Tibial nerve (tissue), 4 donors: ENCODE data around the gene RXYLT1. TPM values are rescaled to one million over a fixed set of nuclear protein-coding genes. Genes with fewer than 3 reads are reported as not detected.
"Not testable (repeated sequence)": the region's sequence is repeated elsewhere in the genome, so short reads cannot be mapped to it uniquely, and the experiment has no call there.

Source experiments
- DNase-seq, 2 donors: peaks; one replicate each; pipeline ENCODE4 v3.0.0-alpha.2; 2019; ENCODE audit warnings: low spot score in 2 of 2
- H3K27ac ChIP-seq, 4 donors: fragments of 200-600 bp; sonication (generic) in 3 of 4; one replicate each; pipeline ENCODE4 v1.5.1; 2017 to 2019; ENCODE audit warnings: mild to moderate bottlenecking in 1 of 4
- H3K27me3 ChIP-seq, 2 donors: fragments of 200-600 bp; sonication (generic) in 1 of 2; one replicate each; pipeline versions ENCODE4 v1.5.1 to v1.6.0; 2017 to 2019
- H3K36me3 ChIP-seq, 3 donors: fragments of 200-600 bp; sonication (generic); one replicate each; pipeline ENCODE4 v1.5.1; 2018 to 2019
- H3K4me1 ChIP-seq, 4 donors: fragments of 200-600 bp; sonication (generic) in 3 of 4; one replicate each; pipeline ENCODE4 v1.5.1; 2017 to 2019
- H3K4me3 ChIP-seq, 4 donors: fragments of 200-600 bp; sonication (generic) in 3 of 4; one replicate each; pipeline ENCODE4 v1.5.1; 2017 to 2019; ENCODE audit warnings: mild to moderate bottlenecking in 1 of 4, moderate library complexity in 1 of 4
- H3K9me3 ChIP-seq, 4 donors: fragments of 200-600 bp; sonication (generic) in 3 of 4; one replicate each; pipeline ENCODE4 v1.5.1; 2017 to 2019
- EP300 ChIP-seq, 2 donors: sonication (generic); formaldehyde crosslinking; IDR thresholded peaks; one replicate each; pipeline ENCODE4 v1.6.1; 2017; ENCODE audit warnings: antibody characterized with exemption in 2 of 2, mild to moderate bottlenecking in 1 of 2
- POLR2A ChIP-seq, 2 donors: fragments of 450-650 bp; IDR thresholded peaks; one replicate each; pipeline ENCODE4 v1.6.1; 2017; ENCODE audit warnings: antibody characterized with exemption in 2 of 2, mild to moderate bottlenecking in 2 of 2, moderate library complexity in 2 of 2
- WGBS, 2 donors: methylation state at CpG; one replicate each; pipeline ENCODE4 v1.1.5; 2018; 5-methylcytosine and 5-hydroxymethylcytosine counted together
- total RNA-seq, 4 donors: library from RNA; depleted of rRNA; stranded (reverse); fragments of >200 nt; gene quantifications; one replicate each; pipeline ENCODE4 v1.1.0, GENCODE V29; 2016
- TF ChIP-seq, protein P1 (sequence below), 5 experiments: fragments of 200-600 bp in 3 of 5; fragments of 450-650 bp in 2 of 5; sonication (generic) in 3 of 5; IDR thresholded peaks; one replicate each; pipeline ENCODE4 v1.5.1; 2016 to 2019; ENCODE audit warnings: antibody characterized with exemption in 5 of 5, mild to moderate bottlenecking in 3 of 5, moderate library complexity in 2 of 5

RXYLT1 gene
- total RNA-seq = 10 to 100 TPM; 14.4 to 24.9 (median 18.1) TPM

- H3K4me1 ChIP-seq = peaks cover 0 to 21% (median 3%) of the 10 kb centered on the region in 4 donors
- TF ChIP-seq, protein P1, sequence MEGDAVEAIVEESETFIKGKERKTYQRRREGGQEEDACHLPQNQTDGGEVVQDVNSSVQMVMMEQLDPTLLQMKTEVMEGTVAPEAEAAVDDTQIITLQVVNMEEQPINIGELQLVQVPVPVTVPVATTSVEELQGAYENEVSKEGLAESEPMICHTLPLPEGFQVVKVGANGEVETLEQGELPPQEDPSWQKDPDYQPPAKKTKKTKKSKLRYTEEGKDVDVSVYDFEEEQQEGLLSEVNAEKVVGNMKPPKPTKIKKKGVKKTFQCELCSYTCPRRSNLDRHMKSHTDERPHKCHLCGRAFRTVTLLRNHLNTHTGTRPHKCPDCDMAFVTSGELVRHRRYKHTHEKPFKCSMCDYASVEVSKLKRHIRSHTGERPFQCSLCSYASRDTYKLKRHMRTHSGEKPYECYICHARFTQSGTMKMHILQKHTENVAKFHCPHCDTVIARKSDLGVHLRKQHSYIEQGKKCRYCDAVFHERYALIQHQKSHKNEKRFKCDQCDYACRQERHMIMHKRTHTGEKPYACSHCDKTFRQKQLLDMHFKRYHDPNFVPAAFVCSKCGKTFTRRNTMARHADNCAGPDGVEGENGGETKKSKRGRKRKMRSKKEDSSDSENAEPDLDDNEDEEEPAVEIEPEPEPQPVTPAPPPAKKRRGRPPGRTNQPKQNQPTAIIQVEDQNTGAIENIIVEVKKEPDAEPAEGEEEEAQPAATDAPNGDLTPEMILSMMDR (IDR thresholded peaks at IDR 0.05) = peak in 2 of 5 experiments; percentile 13 to 43
- TF ChIP-seq POLR2A (IDR thresholded peaks at IDR 0.05) = peak; percentile 31 to 76
- TF ChIP-seq EP300 (IDR thresholded peaks at IDR 0.05) = peak in 1 of 2 donors; percentile 85
- peaks cover 0 to 24% (median 0%) of the 10 kb centered on the region in 3 donors for H3K36me3 ChIP-seq
- H3K27ac ChIP-seq = peak within 1 kb of the TSS; percentile 70 to 95 (median 89)
- WGBS, 2 donors = 0 to 1% methylated on average over 30 to 58 of the region's 86 CpGs
- DNase-seq = peak; percentile 65 to 76
- peak within 1 kb of the TSS; percentile 58 to 82 (median 80) for H3K4me3 ChIP-seq
- H3K9me3 ChIP-seq = no peaks in the 10 kb centered on the region
- no peaks in the 10 kb centered on the region for H3K27me3 ChIP-seq
Measured at GRCh38 chr12:63779498-63780481, at the start of gene RXYLT1. Gene RXYLT1, plus strand, starts transcription at chr12:63779909. Its CDS starts 52 bp downstream, at chr12:63779961.

DNA sequence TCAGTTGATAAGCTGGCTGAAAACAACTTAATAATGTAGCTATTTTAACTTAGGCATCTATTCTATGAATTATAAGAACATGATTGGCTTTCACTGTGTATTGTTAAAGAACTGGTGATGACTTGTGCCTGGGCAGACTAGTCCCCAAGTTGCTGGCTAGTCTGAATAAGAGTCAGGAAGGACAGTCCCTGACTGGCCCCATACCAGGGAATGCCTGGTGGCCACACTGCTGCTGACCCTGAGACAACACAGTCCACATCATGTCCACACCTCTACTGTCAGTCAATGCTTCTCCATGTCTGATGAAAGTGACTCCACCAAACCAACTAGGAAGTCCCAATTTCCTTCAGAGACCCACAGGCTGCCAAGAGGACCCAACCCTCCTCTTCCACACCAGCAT, 46.9 kb upstream of the RXYLT1 start:
- not testable (repeated sequence) for H3K9me3 ChIP-seq, DNase-seq, H3K4me3 ChIP-seq, H3K27me3 ChIP-seq, H3K4me1 ChIP-seq, H3K36me3 ChIP-seq, H3K27ac ChIP-seq

DNA sequence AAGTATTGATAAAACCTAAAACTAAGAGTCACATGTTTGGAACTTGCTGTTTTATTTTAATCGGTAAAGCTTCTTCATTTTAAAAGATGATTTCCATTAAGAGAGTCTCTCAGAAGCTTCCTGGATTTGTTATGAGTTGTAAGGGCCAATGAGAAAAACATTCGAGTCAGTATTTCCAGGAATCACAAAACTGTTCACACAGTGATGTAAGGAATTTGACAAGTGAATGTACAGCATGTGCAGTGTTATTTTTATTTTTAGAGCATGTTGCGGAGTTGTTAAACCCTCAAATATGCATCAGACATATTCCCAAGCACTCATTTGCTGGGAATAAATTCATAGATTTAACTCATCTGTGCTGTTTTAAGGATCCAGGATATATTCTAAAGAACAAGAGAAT, 46.1 kb upstream of the RXYLT1 start:
- DNase-seq, H3K27me3 ChIP-seq, H3K4me3 ChIP-seq, H3K36me3 ChIP-seq, H3K9me3 ChIP-seq, H3K27ac ChIP-seq, H3K4me1 ChIP-seq: not testable (repeated sequence)
- 53 to 55% methylated on average over 3 of the region's 3 CpGs for WGBS, 2 donors

GRCh38 chr12:63740551-63740950, 39.2 kb upstream of the RXYLT1 start:
- DNase-seq, H3K27ac ChIP-seq, H3K9me3 ChIP-seq, H3K4me3 ChIP-seq, H3K4me1 ChIP-seq, H3K27me3 ChIP-seq, H3K36me3 ChIP-seq: not testable (repeated sequence)
- 100% methylated on average over 1 of the region's 2 CpGs; no CpG with 5 or more reads in 1 of the 2 donors for WGBS, 2 donors

DNA sequence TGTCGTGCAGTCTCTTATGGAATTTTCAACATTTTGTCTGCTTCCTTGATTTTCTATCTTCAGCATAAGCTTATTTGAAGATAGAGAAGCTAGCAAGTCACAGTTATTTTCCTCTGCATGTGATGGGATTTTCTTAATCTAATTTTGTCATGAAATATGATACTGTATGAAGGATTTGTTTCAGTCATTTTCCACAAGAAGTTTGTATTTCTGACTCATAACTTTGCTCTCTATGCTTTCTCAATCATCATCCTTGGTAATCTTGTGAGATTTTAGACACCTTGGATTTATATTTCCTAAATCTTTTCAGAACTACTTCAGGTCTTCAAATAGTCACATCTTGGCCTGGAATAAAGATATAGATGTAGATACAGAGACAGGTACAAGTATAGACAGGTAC, 38.3 kb upstream of the RXYLT1 start:
- H3K27me3 ChIP-seq, H3K27ac ChIP-seq, H3K4me3 ChIP-seq, DNase-seq, H3K4me1 ChIP-seq, H3K9me3 ChIP-seq, H3K36me3 ChIP-seq: not testable (repeated sequence)
- WGBS, 2 donors = 78 to 84% methylated on average over 1 of the region's 1 CpG

DNA sequence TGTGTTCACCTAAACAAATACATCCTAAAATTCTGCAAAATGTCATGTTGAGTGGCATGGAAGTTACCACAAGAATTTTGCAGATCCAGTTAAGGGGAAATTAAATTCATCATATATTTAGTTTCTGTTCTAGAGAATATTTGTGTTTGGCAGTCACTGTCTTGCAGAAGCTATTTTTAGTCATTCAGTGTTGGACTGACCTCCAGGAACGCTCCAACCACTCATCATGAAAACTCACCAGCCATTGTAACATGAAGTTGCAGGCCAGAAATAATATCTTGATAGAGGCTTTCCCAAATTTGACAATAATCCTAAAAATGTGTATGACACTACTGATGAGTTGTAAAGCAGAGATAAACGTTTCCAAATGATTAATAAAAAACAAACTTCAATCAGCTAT, 35.6 kb upstream of the RXYLT1 start:
- not testable (repeated sequence) for DNase-seq, H3K36me3 ChIP-seq, H3K27ac ChIP-seq, H3K9me3 ChIP-seq, H3K4me3 ChIP-seq, H3K4me1 ChIP-seq, H3K27me3 ChIP-seq
- WGBS, 2 donors = 21 to 27% methylated on average over 2 of the region's 2 CpGs

- not testable (repeated sequence) for H3K4me3 ChIP-seq, H3K9me3 ChIP-seq, DNase-seq, H3K4me1 ChIP-seq, H3K36me3 ChIP-seq, H3K27ac ChIP-seq, H3K27me3 ChIP-seq
- WGBS, 2 donors = 84% methylated on average over 11 of the region's 11 CpGs
Measured at GRCh38 chr12:63746470-63746869, 33.2 kb upstream of the RXYLT1 start.

- H3K36me3 ChIP-seq, H3K4me3 ChIP-seq, H3K9me3 ChIP-seq, H3K4me1 ChIP-seq, DNase-seq, H3K27me3 ChIP-seq, H3K27ac ChIP-seq: not testable (repeated sequence)
Measured at GRCh38 chr12:63747136-63747535, 32.6 kb upstream of the RXYLT1 start.

DNA sequence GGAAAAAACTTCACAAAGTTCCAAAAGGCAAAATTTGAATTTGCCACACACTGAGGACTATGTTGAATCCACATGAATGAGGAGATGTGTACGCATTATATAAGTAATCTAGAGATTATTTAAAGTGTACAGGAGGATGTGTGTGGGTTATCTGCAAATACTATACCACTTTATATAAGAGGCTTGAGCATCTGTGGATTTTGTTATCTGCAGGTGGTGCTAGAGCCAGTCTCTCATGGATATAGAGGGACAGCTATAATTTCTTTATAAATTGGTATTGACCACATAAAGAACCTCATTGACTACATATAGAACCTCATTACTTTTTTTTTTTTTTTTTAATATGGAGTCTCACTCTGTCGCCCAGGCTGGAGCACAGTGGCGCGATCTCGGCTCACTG, 32.2 kb upstream of the RXYLT1 start:
- Histone ChIP-seq H3K36me3 (no peaks in the 10 kb centered on the region), H3K4me3 (no peak overlapping the region), H3K27me3 (no peaks in the 10 kb centered on the region), H3K27ac (no peak overlapping the region), H3K4me1 (no peaks in the 10 kb centered on the region), H3K9me3 (no peaks in the 10 kb centered on the region)
- TF ChIP-seq POLR2A (IDR thresholded peaks at IDR 0.05) (no peak), EP300 (IDR thresholded peaks at IDR 0.05) (no peak)
- 77 to 79% methylated on average over 5 of the region's 5 CpGs for WGBS, 2 donors
- DNase-seq = no peak
